Adrenal gland (tissue), 5 donors: ENCODE measurements around the gene CNIH2.

Source experiments
- POLR2A ChIP-seq, 2 donors: fragments of 450-650 bp; IDR thresholded peaks; one replicate each; pipeline ENCODE4 v1.6.1; 2017; ENCODE audit warnings: antibody characterized with exemption in 2 of 2, mild to moderate bottlenecking in 2 of 2, moderate library complexity in 1 of 2
- TF ChIP-seq, protein P1 (sequence below), 6 experiments: fragments of 450-650 bp in 4 of 6; fragments of 200-600 bp in 2 of 6; sonication (generic) in 1 of 6; IDR thresholded peaks; 1 replicate in 5 of 6; 2 replicates in 1 of 6; pipeline versions ENCODE4 v1.5.1 to v1.8.0; 2016 to 2021; ENCODE audit warnings: antibody characterized with exemption in 6 of 6, mild to moderate bottlenecking in 2 of 6, moderate library complexity in 1 of 6
- donor health status: DM: no; HTN: no; CAD: no.

DNA sequence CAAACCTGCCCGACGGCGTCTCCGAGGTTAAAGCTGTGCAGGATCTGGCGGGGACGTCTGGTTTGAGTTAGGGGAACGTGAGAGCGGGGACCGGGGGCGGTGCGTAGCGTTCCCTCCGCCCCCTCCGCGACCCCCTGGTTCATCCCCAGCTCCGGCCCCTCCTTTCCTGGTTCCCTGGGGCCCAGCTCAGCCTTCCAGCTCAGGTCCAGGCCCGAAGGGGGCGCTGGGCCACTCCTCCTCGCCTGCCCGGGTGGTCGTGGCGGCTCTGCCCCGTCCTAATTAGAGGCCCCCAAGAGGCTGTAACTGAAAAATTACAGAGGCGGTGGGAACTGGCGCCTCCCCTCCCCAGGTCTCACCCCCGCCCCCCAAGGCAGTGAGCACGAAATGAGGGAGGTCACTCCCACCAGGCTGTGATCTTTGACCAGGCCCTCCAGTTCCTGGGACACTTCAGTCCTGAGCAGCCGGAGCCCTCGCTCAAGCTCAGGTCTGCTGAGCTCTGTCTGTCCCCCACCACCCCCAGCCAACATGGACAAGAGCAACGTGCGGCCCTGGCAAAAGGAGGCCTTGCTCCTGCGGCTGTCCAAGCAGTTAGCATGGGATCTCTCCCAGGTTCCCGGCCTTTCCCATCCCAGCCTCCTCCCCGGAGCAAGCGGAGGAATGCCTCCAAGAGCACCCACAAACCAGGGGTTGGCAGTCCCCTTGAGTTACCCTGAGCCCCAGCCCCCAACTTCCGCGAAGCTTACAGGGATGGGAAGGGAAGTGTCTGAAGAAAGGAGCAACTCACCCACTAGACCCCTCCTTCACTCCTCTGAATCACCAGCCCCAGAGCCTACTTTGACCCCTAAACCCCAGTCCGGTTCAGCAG is 35.6 kb downstream of the CNIH2 start:
- no peak for TF ChIP-seq POLR2A (IDR thresholded peaks at IDR 0.05)
- TF ChIP-seq, protein P1, sequence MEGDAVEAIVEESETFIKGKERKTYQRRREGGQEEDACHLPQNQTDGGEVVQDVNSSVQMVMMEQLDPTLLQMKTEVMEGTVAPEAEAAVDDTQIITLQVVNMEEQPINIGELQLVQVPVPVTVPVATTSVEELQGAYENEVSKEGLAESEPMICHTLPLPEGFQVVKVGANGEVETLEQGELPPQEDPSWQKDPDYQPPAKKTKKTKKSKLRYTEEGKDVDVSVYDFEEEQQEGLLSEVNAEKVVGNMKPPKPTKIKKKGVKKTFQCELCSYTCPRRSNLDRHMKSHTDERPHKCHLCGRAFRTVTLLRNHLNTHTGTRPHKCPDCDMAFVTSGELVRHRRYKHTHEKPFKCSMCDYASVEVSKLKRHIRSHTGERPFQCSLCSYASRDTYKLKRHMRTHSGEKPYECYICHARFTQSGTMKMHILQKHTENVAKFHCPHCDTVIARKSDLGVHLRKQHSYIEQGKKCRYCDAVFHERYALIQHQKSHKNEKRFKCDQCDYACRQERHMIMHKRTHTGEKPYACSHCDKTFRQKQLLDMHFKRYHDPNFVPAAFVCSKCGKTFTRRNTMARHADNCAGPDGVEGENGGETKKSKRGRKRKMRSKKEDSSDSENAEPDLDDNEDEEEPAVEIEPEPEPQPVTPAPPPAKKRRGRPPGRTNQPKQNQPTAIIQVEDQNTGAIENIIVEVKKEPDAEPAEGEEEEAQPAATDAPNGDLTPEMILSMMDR (IDR thresholded peaks at IDR 0.05) = no peak
